Hematopoietic multipotent progenitor cell treated with erythropoietin and hydrocortisone succinate and interleukin-3 and kit ligand, for 4 days (in vitro differentiated cells): ENCODE results near the gene TOM1.

Source experiments
- DNase-seq: peaks from one replicate; pipeline ENCODE4 v3.0.0-alpha.2; 2015

The TOM1 gene

GRCh38 chr22:35377735-35378134 lies 78.0 kb downstream of the TOM1 start:
- no peak for DNase-seq

- DNase-seq: no peak
These were observed 78.9 kb downstream of the TOM1 start for GRCh38 chr22:35378621-35379020.

GRCh38 chr22:35379146-35379993 lies 79.7 kb downstream of the TOM1 start:
- DNase-seq: no peak

- DNase-seq: no peak
These were observed 80.3 kb downstream of the TOM1 start for GRCh38 chr22:35380013-35380412.

- DNase-seq: peak; percentile 88
These were observed 81.1 kb downstream of the TOM1 start, which contains the start of gene HMOX1 for GRCh38 chr22:35380537-35381423. HMOX1 (plus strand) TSS chr22:35381096; CDS start chr22:35381174, 78 bp downstream.

- no peak for DNase-seq
These were observed 81.8 kb downstream of the TOM1 start for GRCh38 chr22:35381424-35382009.

GRCh38 chr22:35383679-35384071 lies 84.0 kb downstream of the TOM1 start:
- no peak for DNase-seq

- no peak for DNase-seq
These were observed 84.8 kb downstream of the TOM1 start for GRCh38 chr22:35384527-35384926.

- DNase-seq: no peak
These were observed 85.4 kb downstream of the TOM1 start for GRCh38 chr22:35384975-35385588.

GRCh38 chr22:35386670-35387288 lies 87.1 kb downstream of the TOM1 start:
- DNase-seq: no peak

GRCh38 chr22:35390933-35391332 lies 91.2 kb downstream of the TOM1 start:
- DNase-seq: no peak

GRCh38 chr22:35392357-35392756 lies 92.7 kb downstream of the TOM1 start:
- DNase-seq: no peak

GRCh38 chr22:35393116-35394010 lies 93.7 kb downstream of the TOM1 start:
- DNase-seq: no peak

- no peak for DNase-seq
These were observed 94.3 kb downstream of the TOM1 start for GRCh38 chr22:35394011-35394312.

GRCh38 chr22:35394810-35395563 lies 95.3 kb downstream of the TOM1 start:
- no peak for DNase-seq

- DNase-seq: peak; percentile 52
These were observed 96.9 kb downstream of the TOM1 start for GRCh38 chr22:35396622-35397021.

- DNase-seq: peak; percentile 40
These were observed 97.6 kb downstream of the TOM1 start for GRCh38 chr22:35397095-35397904.
